Measurements from ENCODE around the gene SLC36A1.
A peak's percentile ranks its signal among the peaks of the same experiment; 100 is the strongest.
"Not testable (repeated sequence)": the region's sequence is repeated elsewhere in the genome, so short reads cannot be mapped to it uniquely, and the experiment has no call there.

Gene SLC36A1
- 7.1 to 11.1 (median 7.3) reads per million in 3 experiments for total RNA-seq

GRCh38 chr5:151447174-151448037, at the start of gene SLC36A1:
TSS of gene SLC36A1 (plus strand) at chr5:151447603. CDS start at chr5:151458793, 11,190 bp downstream.
- peak; percentile 83 for DNase-seq

GRCh38 chr5:151405334-151406160, 41.9 kb upstream of the SLC36A1 start:
- no peak for DNase-seq

- DNase-seq, result no peak
These were observed 41.0 kb upstream of the SLC36A1 start for GRCh38 chr5:151406322-151406947.

GRCh38 chr5:151408591-151409230, 38.7 kb upstream of the SLC36A1 start:
- DNase-seq, result no peak

- DNase-seq, result no peak
These were observed 33.6 kb upstream of the SLC36A1 start for GRCh38 chr5:151413800-151414199.

- no peak for DNase-seq
These were observed 32.9 kb upstream of the SLC36A1 start for GRCh38 chr5:151414536-151414935.

GRCh38 chr5:151417712-151418111, 29.7 kb upstream of the SLC36A1 start:
- DNase-seq, result no peak

- no peak for DNase-seq
These were observed 27.3 kb upstream of the SLC36A1 start for GRCh38 chr5:151420127-151420526.

- DNase-seq, result no peak
These were observed 22.4 kb upstream of the SLC36A1 start for GRCh38 chr5:151424892-151425523.

GRCh38 chr5:151426347-151426746, 21.1 kb upstream of the SLC36A1 start:
- not testable (repeated sequence) for DNase-seq

- DNase-seq, result no peak
These were observed 20.1 kb upstream of the SLC36A1 start for GRCh38 chr5:151427258-151427657.

GRCh38 chr5:151430731-151431130, 16.7 kb upstream of the SLC36A1 start:
- DNase-seq, result no peak

GRCh38 chr5:151431666-151432065, 15.7 kb upstream of the SLC36A1 start:
- no peak for DNase-seq

GRCh38 chr5:151432210-151432609, 15.2 kb upstream of the SLC36A1 start:
- DNase-seq, result no peak

GRCh38 chr5:151434570-151435237, 12.7 kb upstream of the SLC36A1 start:
- DNase-seq, result no peak

GRCh38 chr5:151448038-151448985, 909 bp downstream of the SLC36A1 start:
- DNase-seq, result peak; percentile 21

- DNase-seq, result no peak
These were observed 1.9 kb downstream of the SLC36A1 start for GRCh38 chr5:151449297-151449696.

- DNase-seq, result no peak
These were observed 2.4 kb downstream of the SLC36A1 start for GRCh38 chr5:151449839-151450238.

GRCh38 chr5:151450605-151451004, 3.2 kb downstream of the SLC36A1 start:
- DNase-seq, result no peak

All from central memory CD4-positive, alpha-beta T cell (primary cell).